Activated CD4-positive, CD25-positive, alpha-beta regulatory T cell treated with anti-CD3 and anti-CD28 coated beads, Interleukin-2, amount 50 U/mL, for 72 hours (primary cell): ENCODE results near the gene SIRT4.
A peak's percentile ranks its signal among the peaks of the same experiment; 100 is the strongest.
"Not testable (repeated sequence)": the region's sequence is repeated elsewhere in the genome, so short reads cannot be mapped to it uniquely, and the experiment has no call there.

Experiments
- DNase-seq: peaks from one replicate; pipeline ENCODE4 v3.0.0; 2021

SIRT4 gene

GRCh38 chr12:120336392-120336791 lies 34.3 kb downstream of the SIRT4 start:
- not testable (repeated sequence) for DNase-seq

- no peak for DNase-seq
Observed at GRCh38 chr12:120337730-120338129, 35.6 kb downstream of the SIRT4 start.

- no peak for DNase-seq
Observed at GRCh38 chr12:120339256-120339655, 37.1 kb downstream of the SIRT4 start.

- DNase-seq = no peak
Observed at GRCh38 chr12:120342175-120343038, 40.3 kb downstream of the SIRT4 start.

GRCh38 chr12:120343039-120343537 lies 41.0 kb downstream of the SIRT4 start:
- DNase-seq = no peak

- DNase-seq = no peak
Observed at GRCh38 chr12:120343692-120344091, 41.6 kb downstream of the SIRT4 start.

- no peak for DNase-seq
Observed at GRCh38 chr12:120346031-120346430, 43.9 kb downstream of the SIRT4 start.

- no peak for DNase-seq
Observed at GRCh38 chr12:120346681-120347080, 44.6 kb downstream of the SIRT4 start.

- DNase-seq = no peak
Observed at GRCh38 chr12:120347766-120348165, 45.6 kb downstream of the SIRT4 start.

- DNase-seq = no peak
Observed at GRCh38 chr12:120350576-120351350, 48.6 kb downstream of the SIRT4 start.

- DNase-seq = no peak
Observed at GRCh38 chr12:120352117-120352516, 50.0 kb downstream of the SIRT4 start.

- DNase-seq = no peak
Observed at GRCh38 chr12:120353136-120353535, 51.0 kb downstream of the SIRT4 start.

- DNase-seq = no peak
Observed at GRCh38 chr12:120353556-120354317, 51.6 kb downstream of the SIRT4 start.

GRCh38 chr12:120356567-120357030 lies 54.5 kb downstream of the SIRT4 start:
- peak; percentile 78 for DNase-seq

- no peak for DNase-seq
Observed at GRCh38 chr12:120357104-120357503, 55.0 kb downstream of the SIRT4 start.

GRCh38 chr12:120358412-120359100 lies 56.4 kb downstream of the SIRT4 start:
- no peak for DNase-seq

GRCh38 chr12:120359128-120359527 lies 57.0 kb downstream of the SIRT4 start:
- DNase-seq = no peak

- no peak for DNase-seq
Observed at GRCh38 chr12:120361506-120362208, 59.5 kb downstream of the SIRT4 start.
